ENCODE measurements around the gene TPT1. TPM values are rescaled to one million over a fixed set of nuclear protein-coding genes. Genes with fewer than 3 reads are reported as not detected.

Gene TPT1
- total RNA-seq, 1 donor, result 2,232 TPM

- H3K27me3 ChIP-seq (ENCODE audit: insufficient read depth, low read length), result no peaks in the 10 kb centered on the region
- H3K4me1 ChIP-seq (ENCODE audit: insufficient read depth, low read length), result peaks cover 40% of the 10 kb centered on the region
- peak; percentile 8 for DNase-seq (ENCODE audit: insufficient read length, low spot score, missing footprints)
- H3K27ac ChIP-seq (ENCODE audit: low read depth, low read length), result peak overlapping the region; percentile 13
- no peaks in the 10 kb centered on the region for H3K9me3 ChIP-seq (ENCODE audit: low read depth, low read length)
- TF ChIP-seq CTCF (IDR thresholded peaks at IDR 0.05; ENCODE audit: extremely low read depth, low read depth, low read length), result no peak
- H3K4me3 ChIP-seq (ENCODE audit: insufficient read depth, low read length), result no peak overlapping the region
- H3K4me2 ChIP-seq (ENCODE audit: insufficient read depth, low read length), result no peak overlapping the region
- H2AFZ ChIP-seq (ENCODE audit: low read length), result no peak overlapping the region
- H3K36me3 ChIP-seq (ENCODE audit: insufficient read depth, low read length), result no peaks in the 10 kb centered on the region
- no peaks in the 10 kb centered on the region for H3K79me2 ChIP-seq (ENCODE audit: insufficient read depth, low read length)
- peaks cover under 1% of the 10 kb centered on the region for H4K20me1 ChIP-seq (ENCODE audit: insufficient read depth, low read length)
These were observed 13.6 kb downstream of the TPT1 start for GRCh38 chr13:45327253-45327955.

- peak overlapping the region; percentile 80 for H3K27ac ChIP-seq (ENCODE audit: low read depth, low read length)
- H3K27me3 ChIP-seq (ENCODE audit: insufficient read depth, low read length), result no peaks in the 10 kb centered on the region
- H3K9me3 ChIP-seq (ENCODE audit: low read depth, low read length), result no peaks in the 10 kb centered on the region
- H2AFZ ChIP-seq (ENCODE audit: low read length), result no peak overlapping the region
- no peaks in the 10 kb centered on the region for H4K20me1 ChIP-seq (ENCODE audit: insufficient read depth, low read length)
- H3K4me1 ChIP-seq (ENCODE audit: insufficient read depth, low read length), result peaks cover 26% of the 10 kb centered on the region
- no peaks in the 10 kb centered on the region for H3K36me3 ChIP-seq (ENCODE audit: insufficient read depth, low read length)
- no peaks in the 10 kb centered on the region for H3K79me2 ChIP-seq (ENCODE audit: insufficient read depth, low read length)
- H3K4me2 ChIP-seq (ENCODE audit: insufficient read depth, low read length), result peak overlapping the region; percentile 18
- no peak for TF ChIP-seq CTCF (IDR thresholded peaks at IDR 0.05; ENCODE audit: extremely low read depth, low read depth, low read length)
- no peak overlapping the region for H3K4me3 ChIP-seq (ENCODE audit: insufficient read depth, low read length)
- peak; percentile 86 for DNase-seq (ENCODE audit: insufficient read length, low spot score, missing footprints)
These were observed 15.2 kb downstream of the TPT1 start for GRCh38 chr13:45325806-45326205.

- Histone ChIP-seq H3K79me2 (ENCODE audit: insufficient read depth, low read length) (no peaks in the 10 kb centered on the region), H3K36me3 (ENCODE audit: insufficient read depth, low read length) (no peaks in the 10 kb centered on the region), H3K27me3 (ENCODE audit: insufficient read depth, low read length) (no peaks in the 10 kb centered on the region), H3K4me3 (ENCODE audit: insufficient read depth, low read length) (no peak overlapping the region), H3K9me3 (ENCODE audit: low read depth, low read length) (no peaks in the 10 kb centered on the region), H2AFZ (ENCODE audit: low read length) (no peak overlapping the region), H3K4me1 (ENCODE audit: insufficient read depth, low read length) (peaks cover 15% of the 10 kb centered on the region), H3K27ac (ENCODE audit: low read depth, low read length) (no peak overlapping the region), H3K4me2 (ENCODE audit: insufficient read depth, low read length) (no peak overlapping the region), H4K20me1 (ENCODE audit: insufficient read depth, low read length) (no peaks in the 10 kb centered on the region)
- no peak for DNase-seq (ENCODE audit: insufficient read length, low spot score, missing footprints)
- no peak for TF ChIP-seq CTCF (IDR thresholded peaks at IDR 0.05; ENCODE audit: extremely low read depth, low read depth, low read length)
These were observed 19.9 kb downstream of the TPT1 start for GRCh38 chr13:45320876-45321629.

GRCh38 chr13:45316996-45317395 is 24.0 kb downstream of the TPT1 start:
- no peak for TF ChIP-seq CTCF (IDR thresholded peaks at IDR 0.05; ENCODE audit: extremely low read depth, low read depth, low read length)
- no peaks in the 10 kb centered on the region for H3K9me3 ChIP-seq (ENCODE audit: low read depth, low read length)
- H2AFZ ChIP-seq (ENCODE audit: low read length), result no peak overlapping the region
- no peaks in the 10 kb centered on the region for H4K20me1 ChIP-seq (ENCODE audit: insufficient read depth, low read length)
- no peaks in the 10 kb centered on the region for H3K79me2 ChIP-seq (ENCODE audit: insufficient read depth, low read length)
- H3K36me3 ChIP-seq (ENCODE audit: insufficient read depth, low read length), result no peaks in the 10 kb centered on the region
- no peak overlapping the region for H3K27ac ChIP-seq (ENCODE audit: low read depth, low read length)
- no peak overlapping the region for H3K4me3 ChIP-seq (ENCODE audit: insufficient read depth, low read length)
- H3K4me2 ChIP-seq (ENCODE audit: insufficient read depth, low read length), result no peak overlapping the region
- H3K27me3 ChIP-seq (ENCODE audit: insufficient read depth, low read length), result no peaks in the 10 kb centered on the region
- no peak for DNase-seq (ENCODE audit: insufficient read length, low spot score, missing footprints)
- H3K4me1 ChIP-seq (ENCODE audit: insufficient read depth, low read length), result peaks cover 3% of the 10 kb centered on the region

Measured in osteoblast (primary cell).